Islet precursor cell (in vitro differentiated cells): ENCODE results near the gene FUT9.

Experiments
- DNase-seq: peaks from one replicate; pipeline ENCODE4 v3.0.0-alpha.2; 2018

Gene FUT9

GRCh38 chr6:96074006-96074405 lies 58.2 kb downstream of the FUT9 start:
- no peak for DNase-seq

- no peak for DNase-seq
Observed at GRCh38 chr6:96075826-96076225, 60.1 kb downstream of the FUT9 start.

GRCh38 chr6:96086745-96087144 lies 71.0 kb downstream of the FUT9 start:
- no peak for DNase-seq

GRCh38 chr6:96089173-96089572 lies 73.4 kb downstream of the FUT9 start:
- DNase-seq, result peak; percentile 70

- no peak for DNase-seq
Observed at GRCh38 chr6:96094077-96094476, 78.3 kb downstream of the FUT9 start.

- DNase-seq, result no peak
Observed at GRCh38 chr6:96099069-96099468, 83.3 kb downstream of the FUT9 start.

- no peak for DNase-seq
Observed at GRCh38 chr6:96101564-96101963, 85.8 kb downstream of the FUT9 start.

GRCh38 chr6:96104910-96105309 lies 89.1 kb downstream of the FUT9 start:
- no peak for DNase-seq

- no peak for DNase-seq
Observed at GRCh38 chr6:96110878-96111277, 95.1 kb downstream of the FUT9 start.

GRCh38 chr6:96116674-96117073 lies 100.9 kb downstream of the FUT9 start:
- DNase-seq, result no peak

GRCh38 chr6:96124778-96125177 lies 109.0 kb downstream of the FUT9 start:
- no peak for DNase-seq

GRCh38 chr6:96138406-96138805 lies 122.6 kb downstream of the FUT9 start:
- DNase-seq, result no peak

- DNase-seq, result peak; percentile 64
Observed at GRCh38 chr6:96142142-96142541, 126.4 kb downstream of the FUT9 start.

GRCh38 chr6:96150431-96150830 lies 134.7 kb downstream of the FUT9 start:
- DNase-seq, result no peak

GRCh38 chr6:96151707-96152106 lies 135.9 kb downstream of the FUT9 start:
- no peak for DNase-seq

- no peak for DNase-seq
Observed at GRCh38 chr6:96152114-96152708, 136.4 kb downstream of the FUT9 start.

GRCh38 chr6:96153775-96154174 lies 138.0 kb downstream of the FUT9 start:
- DNase-seq, result no peak

- DNase-seq, result peak; percentile 84
Observed at GRCh38 chr6:96156425-96156824, 140.7 kb downstream of the FUT9 start.

- no peak for DNase-seq
Observed at GRCh38 chr6:96157018-96157565, 141.3 kb downstream of the FUT9 start.

- peak; percentile 53 for DNase-seq
Observed at GRCh38 chr6:96162711-96163120, 146.9 kb downstream of the FUT9 start.

GRCh38 chr6:96164802-96165201 lies 149.0 kb downstream of the FUT9 start:
- DNase-seq, result no peak

GRCh38 chr6:96171112-96171511 lies 155.3 kb downstream of the FUT9 start:
- DNase-seq, result no peak

GRCh38 chr6:96184798-96185197 lies 169.0 kb downstream of the FUT9 start:
- DNase-seq, result no peak

GRCh38 chr6:96186094-96186493 lies 170.3 kb downstream of the FUT9 start:
- DNase-seq, result no peak

GRCh38 chr6:96186516-96187195 lies 170.9 kb downstream of the FUT9 start:
- peak; percentile 54 for DNase-seq
